Suprapubic skin (tissue), 4 donors: ENCODE results near the gene EVA1C. TPM values are rescaled to one million over a fixed set of nuclear protein-coding genes. Genes with fewer than 3 reads are reported as not detected.
A peak's percentile ranks its signal among the peaks of the same experiment; 100 is the strongest.

Source experiments
- DNase-seq, 2 donors: peaks; one replicate each; pipeline ENCODE4 v3.0.0-alpha.2; 2019; ENCODE audit warnings: low spot score in 2 of 2
- H3K27ac ChIP-seq: fragments of 200-600 bp; sonication (generic); one replicate; pipeline ENCODE4 v1.5.1; 2019
- H3K27me3 ChIP-seq: fragments of 200-600 bp; sonication (generic); one replicate; pipeline ENCODE4 v1.5.1; 2019
- H3K36me3 ChIP-seq: fragments of 200-600 bp; sonication (generic); one replicate; pipeline ENCODE4 v1.5.1; 2019
- H3K4me1 ChIP-seq: fragments of 200-600 bp; sonication (generic); one replicate; pipeline ENCODE4 v1.5.1; 2019
- H3K4me3 ChIP-seq: fragments of 200-600 bp; sonication (generic); one replicate; pipeline ENCODE4 v1.5.1; 2019; ENCODE audit warnings: mild to moderate bottlenecking
- H3K9me3 ChIP-seq: fragments of 200-600 bp; sonication (generic); one replicate; pipeline ENCODE4 v1.5.1; 2019
- CTCF ChIP-seq, 2 donors: fragments of 200-600 bp in 1 of 2; fragments of 450-650 bp in 1 of 2; sonication (generic) in 1 of 2; IDR thresholded peaks; one replicate each; pipeline ENCODE4 v1.5.1; 2016 to 2019; ENCODE audit warnings: antibody characterized with exemption in 2 of 2, mild to moderate bottlenecking in 1 of 2, moderate library complexity in 1 of 2
- EP300 ChIP-seq: sonication (generic); formaldehyde crosslinking; IDR thresholded peaks from one replicate; pipeline ENCODE4 v1.6.1; 2017; ENCODE audit warnings: antibody characterized with exemption
- POLR2A ChIP-seq, 2 donors: fragments of 450-650 bp; IDR thresholded peaks; one replicate each; pipeline ENCODE4 v1.6.1; 2017; ENCODE audit warnings: antibody characterized with exemption in 2 of 2, mild to moderate bottlenecking in 2 of 2, moderate library complexity in 2 of 2
- POLR2AphosphoS5 ChIP-seq, 3 donors: sonication (generic); formaldehyde crosslinking; IDR thresholded peaks; one replicate each; pipeline ENCODE4 v1.6.1; 2017; ENCODE audit warnings: antibody characterized with exemption in 3 of 3
- WGBS: methylation state at CpG from one replicate; pipeline ENCODE4 v1.1.5; 2018; 5-methylcytosine and 5-hydroxymethylcytosine counted together
- total RNA-seq, 4 donors: library from RNA; depleted of rRNA; stranded (reverse); fragments of >200 nt; gene quantifications; one replicate each; pipeline ENCODE4 v1.1.0, GENCODE V29; 2016

EVA1C gene
- total RNA-seq, 4 donors from 2014 or later = 57.1 to 98.6 (median 63.2) TPM

GRCh38 chr21:32477424-32477745, 64.9 kb downstream of the EVA1C start:
- 84% methylated on average over 7 of the region's 9 CpGs for WGBS
- Histone ChIP-seq H3K4me3 (no peak overlapping the region), H3K27ac (no peak overlapping the region), H3K4me1 (peaks cover 19% of the 10 kb centered on the region), H3K9me3 (no peaks in the 10 kb centered on the region), H3K27me3 (no peaks in the 10 kb centered on the region), H3K36me3 (peaks cover 22% of the 10 kb centered on the region)
- TF ChIP-seq CTCF (IDR thresholded peaks at IDR 0.05) (no peak), POLR2AphosphoS5 (IDR thresholded peaks at IDR 0.05) (no peak), POLR2A (IDR thresholded peaks at IDR 0.05) (no peak), EP300 (no peak)
- no peak for DNase-seq

DNA sequence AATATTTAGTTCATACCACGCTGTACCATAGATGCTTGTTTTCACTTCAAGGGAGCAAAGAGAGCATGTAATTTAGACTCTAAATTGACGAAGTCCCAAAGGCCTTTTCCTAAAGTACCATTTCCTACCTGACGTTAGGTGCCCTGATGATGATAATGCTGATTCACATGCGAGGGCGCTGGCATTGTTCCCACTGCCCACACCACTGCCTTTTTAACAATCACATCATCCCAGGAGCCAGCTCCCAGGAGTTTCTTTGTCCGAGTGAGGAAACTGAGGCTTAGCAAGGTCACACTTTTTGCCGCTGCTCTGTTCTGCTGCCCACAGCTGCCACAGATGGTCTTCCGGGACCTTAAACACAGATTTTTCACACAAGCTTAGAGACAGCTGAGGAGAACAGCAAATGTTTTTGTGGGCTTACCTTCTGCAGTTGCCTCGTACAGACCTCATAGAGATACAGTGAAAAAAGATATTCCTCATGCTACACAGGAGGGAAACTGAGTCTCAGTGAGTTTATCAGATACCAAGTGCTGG, 69.4 kb downstream of the EVA1C start:
- WGBS = 87% methylated on average over 9 of the region's 9 CpGs
- Histone ChIP-seq H3K27ac (no peak overlapping the region), H3K4me1 (peaks cover 30% of the 10 kb centered on the region), H3K4me3 (no peak overlapping the region), H3K27me3 (no peaks in the 10 kb centered on the region), H3K9me3 (no peaks in the 10 kb centered on the region), H3K36me3 (no peaks in the 10 kb centered on the region)
- DNase-seq = no peak
- TF ChIP-seq CTCF (IDR thresholded peaks at IDR 0.05) (no peak), EP300 (no peak), POLR2A (IDR thresholded peaks at IDR 0.05) (no peak), POLR2AphosphoS5 (IDR thresholded peaks at IDR 0.05) (no peak)

- no peaks in the 10 kb centered on the region for H3K36me3 ChIP-seq
- H3K27ac ChIP-seq = peak overlapping the region; percentile 67
- no peak overlapping the region for H3K4me3 ChIP-seq
- DNase-seq = no peak
- no peaks in the 10 kb centered on the region for H3K9me3 ChIP-seq
- TF ChIP-seq CTCF (IDR thresholded peaks at IDR 0.05) (no peak), EP300 (no peak), POLR2A (IDR thresholded peaks at IDR 0.05) (no peak), POLR2AphosphoS5 (IDR thresholded peaks at IDR 0.05) (no peak)
- H3K27me3 ChIP-seq = no peaks in the 10 kb centered on the region
- H3K4me1 ChIP-seq = peaks cover 30% of the 10 kb centered on the region
- 77% methylated on average over 10 of the region's 11 CpGs for WGBS
Measured at GRCh38 chr21:32482565-32483292, 70.2 kb downstream of the EVA1C start.

DNA sequence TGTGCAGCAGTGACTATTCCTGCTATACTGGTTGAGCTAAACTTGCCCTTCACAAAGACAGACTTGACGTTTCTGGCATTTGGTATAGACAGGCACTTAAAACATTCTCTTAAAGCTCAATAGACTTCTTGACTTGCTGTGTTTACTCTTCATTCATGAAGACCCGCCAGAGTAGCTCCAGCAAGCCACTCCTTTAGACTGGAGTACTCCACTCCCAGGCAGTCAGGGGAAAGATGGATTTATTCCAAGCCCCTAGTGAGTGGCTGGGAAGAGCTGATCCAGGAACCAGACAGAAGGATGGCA, 70.7 kb downstream of the EVA1C start:
- Histone ChIP-seq H3K9me3 (no peaks in the 10 kb centered on the region), H3K4me1 (peaks cover 34% of the 10 kb centered on the region), H3K27me3 (no peaks in the 10 kb centered on the region), H3K36me3 (no peaks in the 10 kb centered on the region), H3K4me3 (no peak overlapping the region), H3K27ac (peak overlapping the region; percentile 67)
- WGBS = 60% methylated on average over 2 of the region's 2 CpGs
- no peak for DNase-seq
- TF ChIP-seq POLR2A (IDR thresholded peaks at IDR 0.05) (no peak), POLR2AphosphoS5 (IDR thresholded peaks at IDR 0.05) (no peak), CTCF (IDR thresholded peaks at IDR 0.05) (no peak), EP300 (no peak)

DNA sequence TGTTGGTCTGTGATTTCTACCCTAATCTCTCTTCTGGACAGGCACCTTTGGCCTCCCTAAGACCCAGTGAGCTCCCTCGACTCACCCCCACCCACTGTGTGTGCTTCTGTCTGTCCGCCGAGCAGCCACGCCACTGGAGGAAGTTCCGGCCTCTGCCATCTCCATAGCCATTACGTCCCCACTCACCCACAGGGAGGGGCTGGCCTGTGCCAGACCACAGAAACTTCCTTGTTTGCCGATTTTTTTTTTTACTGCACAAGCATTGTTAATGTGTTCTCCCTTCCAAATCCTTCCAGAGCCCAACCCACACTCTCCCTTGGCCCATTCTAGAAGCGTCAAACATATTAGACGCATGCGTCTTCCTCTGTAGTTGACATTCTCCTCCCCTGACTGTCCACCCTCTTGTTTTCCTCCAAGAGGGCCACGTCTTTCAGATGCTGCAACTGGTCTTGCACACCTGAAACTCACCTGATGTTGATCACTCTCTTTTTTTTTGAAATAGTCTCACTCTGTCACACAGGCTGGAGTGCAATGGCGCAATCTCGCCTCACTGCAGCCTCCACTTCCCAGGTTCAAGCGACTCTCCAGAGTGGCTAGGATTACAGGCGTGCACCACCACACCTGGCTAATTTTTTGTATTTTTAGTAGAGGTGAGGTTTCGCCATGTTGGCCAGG, 72.3 kb downstream of the EVA1C start:
- Histone ChIP-seq H3K4me3 (no peak overlapping the region), H3K9me3 (no peaks in the 10 kb centered on the region), H3K36me3 (no peaks in the 10 kb centered on the region), H3K27ac (peak overlapping the region; percentile 67), H3K27me3 (no peaks in the 10 kb centered on the region), H3K4me1 (peaks cover 34% of the 10 kb centered on the region)
- no peak for DNase-seq
- no peak for TF ChIP-seq POLR2AphosphoS5 (IDR thresholded peaks at IDR 0.05)
- TF ChIP-seq POLR2A (IDR thresholded peaks at IDR 0.05) = no peak
- no peak for TF ChIP-seq CTCF (IDR thresholded peaks at IDR 0.05)
- TF ChIP-seq EP300 = no peak
- WGBS = 80% methylated on average over 16 of the region's 16 CpGs
